PC-3 (cell line): ENCODE results near the gene RFXAP.

Experiments used
- CTCF ChIP-seq: fragments of 300-600 bp; sonication (generic); conservative IDR thresholded peaks from 2 replicates; pipeline ENCODE4 v1.5.1; 2017; ENCODE audit warnings: antibody characterized with exemption, low read depth, mild to moderate bottlenecking, low read length
- EZH2phosphoT487 ChIP-seq: fragments of 300-600 bp; sonication (generic); IDR thresholded peaks from 2 replicates; pipeline ENCODE4 v1.6.1; 2018; ENCODE audit warnings: mild to moderate bottlenecking, antibody characterized with exemption, low read length, borderline replicate concordance

- TF ChIP-seq CTCF (no peak), EZH2phosphoT487 (no peak)
These were observed 30.0 kb upstream of the RFXAP start for GRCh38 chr13:36789061-36789460.
